RPMI8226 (cell line): Measurements from ENCODE around the gene UFSP1.

Experiments
- DNase-seq: peaks from one replicate; pipeline ENCODE4 v3.0.0-alpha.2; 2015

UFSP1 gene

GRCh38 chr7:100894860-100895700 lies 5.6 kb upstream of the UFSP1 start:
- no peak for DNase-seq

- DNase-seq, result peak; percentile 11
These were observed 4.6 kb upstream of the UFSP1 start for GRCh38 chr7:100893910-100894721.

- DNase-seq, result no peak
These were observed 3.9 kb upstream of the UFSP1 start for GRCh38 chr7:100893318-100893895.

- peak; percentile 2 for DNase-seq
These were observed 3.1 kb upstream of the UFSP1 start for GRCh38 chr7:100892364-100893317.

- peak; percentile 2 for DNase-seq
These were observed 2.2 kb upstream of the UFSP1 start for GRCh38 chr7:100891568-100892247.

GRCh38 chr7:100890653-100891567 lies 1.4 kb upstream of the UFSP1 start:
- peak; percentile 2 for DNase-seq

GRCh38 chr7:100888291-100888987 lies 1.1 kb downstream of the UFSP1 start:
- no peak for DNase-seq

GRCh38 chr7:100887516-100888290 lies 1.8 kb downstream of the UFSP1 start:
- peak; percentile 87 for DNase-seq

- no peak for DNase-seq
These were observed 2.5 kb downstream of the UFSP1 start for GRCh38 chr7:100886936-100887515.

- no peak for DNase-seq
These were observed 3.2 kb downstream of the UFSP1 start for GRCh38 chr7:100886142-100886935.

- no peak for DNase-seq
These were observed 3.9 kb downstream of the UFSP1 start for GRCh38 chr7:100885440-100886141.

GRCh38 chr7:100884736-100885439 lies 4.6 kb downstream of the UFSP1 start:
- no peak for DNase-seq

- DNase-seq, result no peak
These were observed 6.6 kb downstream of the UFSP1 start for GRCh38 chr7:100882785-100883526.

- no peak for DNase-seq
These were observed 7.3 kb downstream of the UFSP1 start for GRCh38 chr7:100882201-100882600.

GRCh38 chr7:100881136-100881535 lies 8.4 kb downstream of the UFSP1 start:
- no peak for DNase-seq

- no peak for DNase-seq
These were observed 8.9 kb downstream of the UFSP1 start for GRCh38 chr7:100880645-100881044.
